Skin epidermis (tissue), 12 donors: Measurements from ENCODE around the gene UCP1.
"Not testable (repeated sequence)": the region's sequence is repeated elsewhere in the genome, so short reads cannot be mapped to it uniquely, and the experiment has no call there.

ENCODE experiments used
- H3K27ac ChIP-seq, 21 experiments: fragments of 200-600 bp; sonication (generic) in 11 of 21; one replicate each; pipeline ENCODE4 v1.5.0; 2020; ENCODE audit warnings: mild to moderate bottlenecking in 3 of 21, inconsistent platforms in 2 of 21, moderate library complexity in 2 of 21
- H3K4me3 ChIP-seq, 7 experiments: fragments of 200-600 bp; sonication (generic) in 2 of 7; one replicate each; pipeline ENCODE4 v1.5.0; 2020; ENCODE audit warnings: inconsistent platforms in 2 of 7, mild to moderate bottlenecking in 2 of 7, moderate library complexity in 1 of 7

The UCP1 gene

GRCh38 chr4:140556372-140557085 is 12.2 kb downstream of the UCP1 start:
- Histone ChIP-seq H3K4me3 (no peak overlapping the region), H3K27ac (no peak overlapping the region)

DNA sequence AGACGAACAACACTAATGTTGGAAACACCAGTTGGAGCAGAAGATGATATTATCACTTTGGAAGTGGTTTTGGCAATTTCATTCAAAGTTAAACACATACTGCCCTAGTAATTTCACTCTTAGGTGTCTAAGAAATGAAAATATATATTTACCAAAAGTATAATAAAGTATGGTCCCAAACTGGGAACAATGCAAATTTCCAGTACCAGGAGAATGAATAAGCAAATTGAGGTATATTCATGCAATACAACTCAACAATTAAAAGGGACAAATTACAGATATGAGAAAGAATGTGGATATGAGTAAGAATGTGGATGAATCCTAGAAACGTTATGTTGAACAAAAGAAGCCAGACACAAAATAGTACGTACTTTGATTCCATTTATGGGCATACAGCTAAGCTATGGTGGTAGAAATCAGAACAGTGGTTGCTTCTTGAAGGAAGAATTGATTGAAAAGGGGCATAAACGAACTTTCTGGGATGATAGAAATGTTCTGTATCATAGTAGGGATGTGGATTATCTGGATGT is 34.7 kb downstream of the UCP1 start:
- Histone ChIP-seq H3K4me3 (no peak overlapping the region), H3K27ac (no peak overlapping the region)

DNA sequence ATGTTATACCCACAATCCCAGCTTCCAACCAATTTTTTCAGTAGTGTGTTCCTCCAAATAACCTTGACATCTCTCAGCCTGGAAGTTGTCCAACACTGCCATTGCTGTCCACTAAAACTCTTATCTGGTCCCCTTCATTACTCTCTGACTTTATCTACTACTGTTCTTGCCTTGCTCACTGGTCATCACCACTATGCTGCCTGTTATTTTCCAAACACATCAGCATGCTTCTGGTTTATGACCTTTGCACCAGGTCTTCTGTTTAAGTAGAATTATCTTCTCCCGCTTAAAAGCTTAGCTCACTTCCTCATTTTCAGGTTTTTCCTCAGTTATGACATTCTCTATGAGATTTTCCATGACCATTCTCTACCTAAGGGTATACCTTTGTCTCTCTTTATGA is 39.3 kb downstream of the UCP1 start:
- H3K4me3 ChIP-seq, result no peak overlapping the region
- H3K27ac ChIP-seq, result no peak overlapping the region

- Histone ChIP-seq H3K4me3 (peak within 1 kb of the TSS; percentile 66 to 98 (median 83)), H3K27ac (peak within 1 kb of the TSS; percentile 34 to 96 (median 86))
These were observed 44.7 kb downstream of the UCP1 start, which contains the start of gene ELMOD2 for GRCh38 chr4:140523857-140524742. Gene ELMOD2 (plus strand): TSS chr4:140524168. CDS start chr4:140525429, 1,261 bp downstream.

DNA sequence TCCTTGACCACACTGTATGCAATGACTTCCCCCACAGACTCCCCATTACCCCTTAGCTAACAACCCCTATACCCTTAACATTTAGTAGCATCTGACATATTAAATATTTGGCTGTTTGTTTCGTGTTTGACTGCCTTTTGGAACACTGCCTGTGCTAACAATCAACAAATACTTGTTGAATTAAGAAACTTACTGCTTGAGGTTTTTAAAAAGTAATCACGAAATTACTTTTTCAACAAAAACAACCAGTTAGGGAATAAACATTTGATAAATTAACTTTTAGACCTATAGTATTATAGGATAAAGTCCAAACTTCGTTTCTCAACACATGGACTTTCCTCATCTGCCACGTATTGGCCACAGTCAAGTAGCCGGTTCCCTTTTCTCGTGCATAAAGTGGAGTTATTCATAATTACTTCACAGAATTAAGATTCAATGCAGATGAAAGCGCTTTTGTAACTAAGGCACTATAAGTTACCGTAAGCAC is 45.3 kb downstream of the UCP1 start:
- Histone ChIP-seq H3K27ac (peak overlapping the region in 5 of 21 experiments; percentile 85 to 90 (median 87)), H3K4me3 (peak overlapping the region; percentile 66 to 98 (median 83))

GRCh38 chr4:140515423-140515822 is 53.3 kb downstream of the UCP1 start:
- Histone ChIP-seq H3K4me3 (no peak overlapping the region), H3K27ac (no peak overlapping the region)

- H3K27ac ChIP-seq, H3K4me3 ChIP-seq: not testable (repeated sequence)
These were observed 55.0 kb downstream of the UCP1 start for GRCh38 chr4:140513765-140514164.
